Measurements from ENCODE around the gene C5AR1. TPM values are rescaled to one million over a fixed set of nuclear protein-coding genes. Genes with fewer than 3 reads are reported as not detected.
A peak's percentile ranks its signal among the peaks of the same experiment; 100 is the strongest.

Gene C5AR1
- total RNA-seq, 2 experiments from 2014 or later, result 1.0 to 1.2 TPM

GRCh38 chr19:47302249-47302648, 7.4 kb upstream of the C5AR1 start:
- no peaks in the 10 kb centered on the region for H3K9me3 Mint-ChIP-seq
- POLR2A ChIA-PET, result no interaction called here
- no peaks in the 10 kb centered on the region for H3K36me3 Mint-ChIP-seq (ENCODE audit: low read depth)
- no peak overlapping the region for H3K4me3 Mint-ChIP-seq
- no peak for DNase-seq
- peaks cover 14% of the 10 kb centered on the region for H3K4me1 Mint-ChIP-seq
- H3K27ac Mint-ChIP-seq, result no peak overlapping the region
- H3K27me3 Mint-ChIP-seq, result peaks cover 2% of the 10 kb centered on the region
- CTCF ChIA-PET, result no interaction called here

- Mint-ChIP-seq H3K27ac (no peak overlapping the region), H3K4me3 (no peak overlapping the region), H3K36me3 (ENCODE audit: low read depth) (no peaks in the 10 kb centered on the region), H3K9me3 (no peaks in the 10 kb centered on the region), H3K4me1 (peaks cover 14% of the 10 kb centered on the region), H3K27me3 (peaks cover 2% of the 10 kb centered on the region)
- no peak for DNase-seq
- ChIA-PET CTCF (interaction anchor here (1.0 kb wide), 2 partner anchors 55 to 88 kb away, joined by 3 read pairs; no protein-coding TSS in a partner anchor), POLR2A (no interaction called here)
Observed at GRCh38 chr19:47303966-47304365, 5.7 kb upstream of the C5AR1 start.

GRCh38 chr19:47305309-47305751, 4.3 kb upstream of the C5AR1 start:
- Mint-ChIP-seq H3K36me3 (ENCODE audit: low read depth) (no peaks in the 10 kb centered on the region), H3K27me3 (peaks cover 5% of the 10 kb centered on the region), H3K9me3 (no peaks in the 10 kb centered on the region), H3K4me3 (no peak overlapping the region), H3K4me1 (peaks cover 8% of the 10 kb centered on the region), H3K27ac (no peak overlapping the region)
- peak; percentile 49 for DNase-seq
- ChIA-PET POLR2A (no interaction called here), CTCF (interaction anchor here (0.7 to 1.1 kb wide), 5 partner anchors 44 to 1027 kb away, joined by 3 to 4 read pairs (median 3); partner anchors contain the start of gene DHX34)

GRCh38 chr19:47306303-47306702, 3.4 kb upstream of the C5AR1 start:
- Mint-ChIP-seq H3K9me3 (no peaks in the 10 kb centered on the region), H3K27me3 (peaks cover 5% of the 10 kb centered on the region), H3K36me3 (ENCODE audit: low read depth) (no peaks in the 10 kb centered on the region), H3K4me3 (no peak overlapping the region), H3K4me1 (peaks cover 5% of the 10 kb centered on the region), H3K27ac (no peak overlapping the region)
- ChIA-PET POLR2A (no interaction called here), CTCF (no interaction called here)
- no peak for DNase-seq

- Mint-ChIP-seq H3K27ac (no peak overlapping the region), H3K4me1 (peaks cover 4% of the 10 kb centered on the region), H3K36me3 (ENCODE audit: low read depth) (no peaks in the 10 kb centered on the region), H3K27me3 (peaks cover 5% of the 10 kb centered on the region), H3K4me3 (no peak overlapping the region), H3K9me3 (no peaks in the 10 kb centered on the region)
- DNase-seq, result no peak
- ChIA-PET CTCF (interaction anchor here (1.3 to 2.3 kb wide), 2 partner anchors 40 to 119 kb away, joined by 3 to 6 read pairs; partner anchors contain the start of gene DHX34), POLR2A (no interaction called here)
Observed at GRCh38 chr19:47309038-47309437, 623 bp upstream of the C5AR1 start.

GRCh38 chr19:47310323-47310722, 662 bp downstream of the C5AR1 start:
- no peak for DNase-seq
- ChIA-PET CTCF (no interaction called here), POLR2A (no interaction called here)
- Mint-ChIP-seq H3K27ac (no peak overlapping the region), H3K4me3 (no peak overlapping the region), H3K27me3 (peaks cover 9% of the 10 kb centered on the region), H3K36me3 (ENCODE audit: low read depth) (no peaks in the 10 kb centered on the region), H3K4me1 (peaks cover 2% of the 10 kb centered on the region), H3K9me3 (no peaks in the 10 kb centered on the region)

- H3K4me3 Mint-ChIP-seq, result no peak overlapping the region
- peaks cover 12% of the 10 kb centered on the region for H3K27me3 Mint-ChIP-seq
- DNase-seq, result no peak
- H3K9me3 Mint-ChIP-seq, result no peaks in the 10 kb centered on the region
- no peaks in the 10 kb centered on the region for H3K4me1 Mint-ChIP-seq
- H3K36me3 Mint-ChIP-seq (ENCODE audit: low read depth), result no peaks in the 10 kb centered on the region
- CTCF ChIA-PET, result no interaction called here
- POLR2A ChIA-PET, result no interaction called here
- H3K27ac Mint-ChIP-seq, result no peak overlapping the region
Observed at GRCh38 chr19:47310819-47311218, 1.2 kb downstream of the C5AR1 start.

GRCh38 chr19:47312366-47313006, 2.8 kb downstream of the C5AR1 start:
- no peak overlapping the region for H3K27ac Mint-ChIP-seq

GRCh38 chr19:47313754-47314295, 4.2 kb downstream of the C5AR1 start:
- Mint-ChIP-seq H3K36me3 (ENCODE audit: low read depth) (no peaks in the 10 kb centered on the region), H3K4me3 (no peak overlapping the region), H3K4me1 (no peaks in the 10 kb centered on the region), H3K27me3 (peaks cover 12% of the 10 kb centered on the region), H3K9me3 (no peaks in the 10 kb centered on the region), H3K27ac (no peak overlapping the region)
- no peak for DNase-seq
- POLR2A ChIA-PET, result no interaction called here
- CTCF ChIA-PET, result interaction anchor here (0.6 kb wide), 1 partner anchor 35 kb away, joined by 3 read pairs; the partner anchor contains the start of gene DHX34

More at GRCh38 chr19:47312366-47313006, 2.8 kb downstream of the C5AR1 start:
- no peaks in the 10 kb centered on the region for H3K9me3 Mint-ChIP-seq
- DNase-seq, result no peak
- CTCF ChIA-PET, result interaction anchor here (1.6 kb wide), 1 partner anchor 37 kb away, joined by 3 read pairs; the partner anchor contains the start of gene DHX34
- H3K4me1 Mint-ChIP-seq, result no peaks in the 10 kb centered on the region
- no peaks in the 10 kb centered on the region for H3K36me3 Mint-ChIP-seq (ENCODE audit: low read depth)
- H3K4me3 Mint-ChIP-seq, result no peak overlapping the region
- POLR2A ChIA-PET, result no interaction called here
- peaks cover 12% of the 10 kb centered on the region for H3K27me3 Mint-ChIP-seq

- POLR2A ChIA-PET, result no interaction called here
- CTCF ChIA-PET, result interaction anchor here (0.5 to 1.9 kb wide), 5 partner anchors 16 to 1698 kb away, joined by 3 to 8 read pairs (median 3); partner anchors contain the start of gene DHX34
- no peak for DNase-seq
- H3K9me3 Mint-ChIP-seq, result no peaks in the 10 kb centered on the region
- no peaks in the 10 kb centered on the region for H3K4me1 Mint-ChIP-seq
- H3K27ac Mint-ChIP-seq, result no peak overlapping the region
- no peak overlapping the region for H3K4me3 Mint-ChIP-seq
- peaks cover 9% of the 10 kb centered on the region for H3K27me3 Mint-ChIP-seq
- no peaks in the 10 kb centered on the region for H3K36me3 Mint-ChIP-seq (ENCODE audit: low read depth)
Observed at GRCh38 chr19:47315125-47315821, 5.6 kb downstream of the C5AR1 start.

GRCh38 chr19:47316513-47316912, 6.9 kb downstream of the C5AR1 start:
- no peaks in the 10 kb centered on the region for H3K36me3 Mint-ChIP-seq (ENCODE audit: low read depth)
- POLR2A ChIA-PET, result interaction anchor here (0.7 kb wide), 1 partner anchor 156 kb away, joined by 6 read pairs; no protein-coding TSS in a partner anchor
- no peak overlapping the region for H3K4me3 Mint-ChIP-seq
- no peak for DNase-seq
- H3K27me3 Mint-ChIP-seq, result peaks cover 9% of the 10 kb centered on the region
- no peak overlapping the region for H3K27ac Mint-ChIP-seq
- H3K4me1 Mint-ChIP-seq, result no peaks in the 10 kb centered on the region
- no peaks in the 10 kb centered on the region for H3K9me3 Mint-ChIP-seq
- CTCF ChIA-PET, result interaction anchor here (0.7 to 1.9 kb wide), 2 partner anchors 29 to 32 kb away, joined by 5 to 8 read pairs; partner anchors contain the start of gene DHX34

GRCh38 chr19:47319923-47320871, 10.5 kb downstream of the C5AR1 start:
- no peak for DNase-seq
- H3K4me3 Mint-ChIP-seq, result no peak overlapping the region
- H3K27me3 Mint-ChIP-seq, result peaks cover 21% of the 10 kb centered on the region
- no peaks in the 10 kb centered on the region for H3K9me3 Mint-ChIP-seq
- ChIA-PET CTCF (no interaction called here), POLR2A (no interaction called here)
- H3K4me1 Mint-ChIP-seq, result no peaks in the 10 kb centered on the region
- no peaks in the 10 kb centered on the region for H3K36me3 Mint-ChIP-seq (ENCODE audit: low read depth)
- H3K27ac Mint-ChIP-seq, result no peak overlapping the region
